ENCODE results near the gene PIK3R6.
"Not testable (repeated sequence)": the region's sequence is repeated elsewhere in the genome, so short reads cannot be mapped to it uniquely, and the experiment has no call there.

PIK3R6 gene

DNA sequence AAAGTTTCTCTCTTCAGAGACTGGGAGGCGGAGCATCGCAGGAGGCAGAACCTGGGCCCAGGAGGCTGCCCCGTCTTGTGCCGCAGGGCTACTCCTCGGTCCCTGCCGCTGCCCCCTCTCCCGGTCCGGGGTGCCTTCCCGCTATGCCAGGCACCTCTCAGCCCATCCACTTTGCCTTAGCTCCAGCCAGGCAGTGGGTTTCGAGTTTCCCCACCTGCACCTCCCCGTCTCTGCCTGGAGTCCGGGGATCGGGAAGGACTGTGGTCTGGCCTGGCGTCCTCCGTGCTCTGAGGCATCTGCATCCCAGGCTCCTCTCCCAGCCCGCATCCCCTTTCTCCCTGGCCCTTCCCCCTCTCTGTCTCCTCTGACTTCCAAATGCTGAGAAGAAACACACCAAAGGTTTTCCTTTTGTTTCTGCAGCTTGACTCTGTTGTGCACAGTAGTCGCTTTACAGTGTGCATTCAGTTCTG, 26.8 kb upstream of the PIK3R6 start:
- no peak for DNase-seq

DNA sequence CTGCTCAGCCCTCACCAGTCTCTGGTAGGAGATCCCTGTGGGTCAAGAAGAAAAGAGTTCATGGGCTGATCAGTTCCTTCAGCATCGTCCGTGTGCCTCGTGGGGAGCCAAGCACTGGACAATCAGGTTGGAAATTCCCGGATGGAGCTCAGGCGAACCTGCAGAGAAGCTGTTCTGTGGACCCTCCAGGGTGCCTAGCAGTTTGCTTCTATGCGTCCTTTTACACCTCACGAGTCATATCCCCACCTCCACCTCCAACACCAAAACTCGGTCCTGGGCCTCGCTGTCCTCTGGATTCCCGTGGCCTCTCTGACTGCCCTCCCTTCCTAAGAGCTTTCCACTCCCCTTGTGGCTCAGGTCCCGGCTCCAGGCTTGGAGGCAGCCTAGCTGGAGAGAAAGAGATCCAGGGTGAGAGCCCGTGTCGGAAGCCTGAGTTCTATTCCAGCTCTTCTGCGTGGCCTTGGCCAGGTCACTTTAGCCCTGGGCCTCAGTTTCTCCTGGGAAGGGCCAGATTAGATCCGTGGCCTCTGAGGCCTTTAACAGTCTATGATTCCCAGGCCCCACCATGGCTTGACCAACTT, 26.2 kb upstream of the PIK3R6 start:
- DNase-seq, result no peak

DNA sequence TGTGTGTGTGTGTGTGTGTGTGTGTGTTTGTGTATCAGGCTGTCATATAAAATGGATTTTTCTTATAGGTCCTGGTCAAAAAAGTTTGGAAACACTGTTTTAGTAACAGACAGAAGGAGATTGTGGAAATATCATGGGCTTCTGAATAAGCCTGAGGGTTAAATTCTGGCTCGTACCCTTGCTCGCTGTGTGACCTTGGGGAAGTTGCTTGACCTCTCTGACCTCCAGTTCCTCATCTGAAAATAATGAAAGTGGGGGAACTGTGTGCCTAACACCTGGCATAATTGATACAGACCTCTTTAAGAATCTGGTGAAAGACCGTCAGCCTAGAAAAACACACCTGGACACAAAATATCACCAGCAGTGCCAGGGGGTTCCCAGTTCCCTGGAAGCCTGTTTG, 25.6 kb upstream of the PIK3R6 start:
- no peak for DNase-seq

DNA sequence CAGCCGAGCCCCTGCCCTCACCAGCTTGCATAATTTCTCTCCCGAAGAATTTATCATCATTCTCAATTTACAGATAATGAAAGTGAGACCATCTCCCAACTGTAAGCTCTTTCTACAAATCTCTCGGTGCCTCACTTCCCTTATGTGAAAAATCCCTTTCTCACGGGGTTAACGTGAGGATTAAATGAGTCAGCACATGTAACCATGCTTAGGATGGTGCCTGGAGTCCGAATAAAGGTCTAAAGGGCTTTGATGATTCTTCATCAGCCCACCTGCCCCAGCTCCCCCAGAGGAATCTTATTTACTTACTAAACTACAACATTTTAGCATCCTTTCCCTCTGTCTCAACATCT, 24.8 kb upstream of the PIK3R6 start:
- no peak for DNase-seq

DNA sequence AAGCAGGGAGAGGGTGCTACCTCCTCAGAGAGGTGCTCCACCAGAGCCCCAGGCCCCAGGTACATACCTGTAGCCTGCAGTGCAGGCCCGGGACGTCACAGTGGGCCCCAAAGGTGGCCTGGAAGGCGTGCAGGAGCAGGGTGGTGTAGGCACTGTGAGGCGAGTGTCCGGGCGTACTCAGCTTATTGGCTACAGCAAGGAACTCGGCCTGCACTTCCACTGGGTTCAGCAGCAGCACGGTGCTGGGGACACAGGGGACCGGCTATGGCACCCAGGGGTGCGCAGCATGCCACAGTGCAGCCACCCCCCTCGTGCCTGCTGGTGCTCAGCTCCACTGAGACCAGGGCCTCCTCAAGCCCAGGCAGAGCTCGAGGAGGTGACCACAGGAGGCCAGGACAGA, 23.2 kb upstream of the PIK3R6 start:
- DNase-seq, result no peak

DNA sequence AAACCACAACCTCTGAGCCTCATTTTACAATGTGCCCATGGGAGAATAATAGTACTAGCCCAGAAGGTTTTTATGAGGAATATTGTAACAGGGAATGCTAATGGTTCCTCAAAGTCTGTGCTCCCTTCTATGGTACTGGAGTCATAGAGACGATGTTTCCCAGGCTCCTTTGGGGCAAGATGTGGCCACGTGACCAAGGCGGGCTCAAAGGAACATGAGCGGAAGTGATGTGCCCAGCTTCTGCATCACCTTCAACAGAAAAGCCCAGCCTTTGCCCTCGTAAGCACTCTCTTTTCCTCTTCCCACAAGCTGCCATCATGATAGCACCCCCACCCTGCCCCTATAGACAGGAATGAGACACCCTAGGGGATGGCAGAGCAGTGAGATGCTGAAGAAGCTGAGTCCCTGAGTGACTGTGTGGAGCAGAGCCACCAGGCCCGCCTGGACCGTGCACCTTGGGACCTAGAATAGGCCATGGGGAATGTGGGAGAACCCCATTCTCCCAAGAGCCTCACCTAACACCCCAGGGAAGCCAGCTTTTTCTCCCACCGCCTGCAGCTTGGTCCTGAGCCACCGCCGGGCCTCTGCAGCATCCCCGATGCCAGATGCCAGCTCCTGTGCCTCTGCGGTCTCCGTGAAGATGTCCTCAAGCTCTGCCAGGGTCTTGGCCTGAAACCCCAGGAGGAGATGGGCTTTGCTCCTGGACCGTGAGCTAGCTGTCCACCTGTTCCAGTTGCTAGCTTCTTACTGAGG, 22.2 kb upstream of the PIK3R6 start:
- DNase-seq, result no peak

DNA sequence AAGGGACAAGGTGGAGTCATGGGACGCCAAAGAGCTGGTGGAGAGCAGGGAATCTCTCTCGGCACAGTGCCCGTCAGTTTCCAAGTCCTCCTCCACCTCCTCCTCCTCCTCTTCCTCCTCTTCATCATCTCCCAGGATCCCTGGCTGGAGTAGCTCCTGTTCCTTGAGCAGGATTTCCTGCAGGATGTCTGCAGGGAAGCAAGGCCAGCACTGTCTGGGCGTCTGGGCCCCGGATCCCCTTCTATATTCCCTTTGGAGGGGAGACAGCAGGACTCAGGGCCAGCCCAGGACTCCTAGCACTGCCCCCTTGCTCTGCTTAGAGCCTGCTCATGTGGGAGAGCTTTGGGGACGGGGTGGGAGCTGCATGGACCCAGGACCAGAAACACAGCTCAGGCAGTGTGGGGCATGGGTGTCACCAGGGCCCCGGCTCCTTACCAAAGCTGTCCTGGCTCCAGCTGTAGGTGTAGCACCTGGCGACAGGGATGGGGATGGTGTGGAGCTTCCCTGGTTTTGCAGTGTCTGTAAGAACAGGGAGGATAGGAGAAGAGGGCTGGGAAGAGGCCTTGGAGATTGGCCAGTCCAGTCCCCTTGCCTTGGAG, 21.3 kb upstream of the PIK3R6 start:
- DNase-seq, result no peak

DNA sequence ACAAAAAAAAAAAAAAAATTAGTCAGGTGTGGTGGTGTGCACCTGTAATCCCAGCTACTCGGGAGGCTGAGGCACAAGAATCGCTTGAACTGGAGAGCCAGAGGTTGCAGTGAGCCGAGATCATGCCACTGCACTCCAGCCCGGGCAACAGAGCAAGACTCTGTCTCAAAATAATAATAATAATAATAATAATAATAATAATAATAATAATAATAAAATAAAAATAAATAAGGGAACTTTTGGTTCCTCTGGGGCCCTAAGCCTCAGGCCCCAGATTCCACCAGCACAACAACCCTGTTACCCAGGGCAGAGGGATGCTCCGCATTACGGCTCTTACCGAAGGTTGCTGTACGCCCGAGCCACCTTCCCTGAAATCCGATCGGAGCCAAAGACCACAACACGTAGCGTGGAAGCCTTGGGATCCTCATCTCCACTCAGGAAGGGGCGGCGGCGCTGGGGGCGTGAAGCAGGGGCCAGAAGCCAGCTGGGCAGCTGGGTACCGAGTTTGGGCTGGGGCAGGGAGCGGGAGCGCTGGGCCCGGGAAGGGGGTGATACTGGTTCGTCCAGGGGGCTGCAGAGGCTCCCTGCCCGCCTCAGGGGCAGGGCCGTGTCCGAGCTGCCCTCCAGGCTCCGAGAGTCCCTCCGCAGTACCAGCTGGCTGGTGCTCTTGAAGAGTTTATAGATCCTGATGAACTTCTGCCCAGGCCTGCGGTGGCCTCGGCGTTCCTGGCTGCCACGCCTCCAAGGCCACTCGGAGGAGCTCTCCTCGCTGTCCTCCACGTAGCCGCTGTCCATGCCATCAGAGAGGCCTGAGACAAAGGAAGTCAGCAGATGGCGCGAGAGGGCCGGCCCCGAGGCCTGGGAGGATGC, 20.6 kb upstream of the PIK3R6 start:
- no peak for DNase-seq

DNA sequence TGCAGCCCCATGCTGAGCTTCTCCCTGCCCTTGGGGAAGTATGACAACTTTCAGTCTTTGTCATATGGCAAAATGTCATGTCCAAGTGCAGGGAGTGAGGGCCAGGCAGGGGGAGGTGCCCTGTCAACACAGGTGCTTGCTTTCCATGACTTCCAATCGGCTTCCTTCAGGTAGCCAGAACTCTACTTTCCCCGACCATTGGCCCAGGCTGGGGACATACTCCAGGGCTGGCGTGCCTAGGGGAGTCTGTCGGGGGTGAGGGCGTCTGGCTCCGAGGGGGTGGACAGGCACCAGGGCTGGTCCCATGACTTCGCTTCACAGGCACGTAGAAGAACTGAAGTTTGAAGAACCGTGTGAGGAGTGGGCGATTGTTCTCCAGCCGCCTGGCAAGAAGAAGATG, 19.8 kb upstream of the PIK3R6 start:
- DNase-seq, result no peak

DNA sequence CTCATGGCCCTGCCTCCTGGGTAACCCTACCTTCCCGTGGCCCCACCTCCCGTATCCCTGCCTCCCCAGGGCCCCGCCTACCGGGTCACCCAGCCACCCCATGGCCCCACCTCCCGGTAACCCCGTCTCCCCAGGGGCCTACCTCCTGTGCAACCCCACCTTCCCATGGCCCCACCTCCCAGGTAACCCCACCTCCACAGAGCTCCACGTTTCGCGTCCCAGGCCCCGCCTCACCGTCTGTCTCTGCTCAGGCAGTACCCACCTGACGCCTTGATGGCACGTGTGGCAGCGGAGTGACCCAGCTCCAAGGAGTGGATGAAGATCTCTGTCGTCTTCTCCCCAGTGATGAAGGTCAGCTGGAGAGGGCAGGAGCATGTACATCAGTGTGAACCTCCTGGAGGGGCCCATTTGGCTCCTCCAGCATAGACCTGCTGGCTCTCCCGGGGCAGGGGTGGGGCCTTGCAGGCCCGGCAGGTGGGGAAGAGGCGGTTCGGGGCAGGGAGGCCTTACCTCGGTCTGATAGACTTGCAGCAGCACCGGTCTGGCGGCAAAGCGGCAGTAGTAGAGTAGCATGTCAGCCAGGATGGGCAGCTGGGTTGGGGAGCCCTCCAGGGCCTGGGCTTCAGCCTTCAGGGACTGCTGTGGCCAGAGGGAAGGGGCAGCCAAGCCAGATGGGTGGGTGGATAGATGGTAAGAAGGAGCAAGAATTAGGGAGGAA, 18.7 kb upstream of the PIK3R6 start:
- no peak for DNase-seq

DNA sequence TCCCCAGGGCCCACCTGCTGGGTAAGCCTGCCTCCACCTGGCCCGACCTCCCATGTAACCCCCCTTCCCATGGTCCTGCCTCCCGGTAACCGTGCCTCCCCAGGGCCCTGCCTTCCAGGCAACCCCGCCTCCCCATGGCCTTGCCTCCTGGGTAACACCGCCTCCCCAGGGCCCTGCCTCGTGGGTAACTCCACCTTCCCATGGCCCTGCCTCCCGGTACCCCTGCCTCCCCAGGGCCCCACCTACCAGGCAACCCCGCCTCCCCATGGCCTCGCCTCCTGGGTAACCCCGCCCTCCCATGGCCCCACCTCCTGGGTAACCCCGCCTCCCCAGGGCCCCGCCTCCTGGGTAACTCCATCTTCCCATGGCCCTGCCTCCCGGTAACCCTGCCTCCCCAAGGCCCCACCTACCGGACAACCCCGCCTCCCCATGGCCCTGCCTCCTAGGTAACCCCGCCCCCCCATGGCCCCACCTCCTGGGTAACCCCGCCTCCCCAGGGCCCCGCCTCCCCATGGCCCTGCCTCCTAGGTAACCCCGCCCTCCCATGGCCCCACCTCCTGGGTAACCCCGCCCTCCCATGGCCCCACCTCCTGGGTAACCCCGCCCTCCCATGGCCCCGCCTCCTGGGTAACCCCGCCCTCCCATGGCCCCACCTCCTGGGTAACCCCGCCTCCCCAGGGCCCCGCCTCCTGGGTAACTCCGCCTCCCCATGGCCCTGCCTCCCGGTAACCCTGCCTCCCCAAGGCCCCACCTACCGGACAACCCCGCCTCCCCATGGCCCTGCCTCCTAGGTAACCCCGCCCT, 17.9 kb upstream of the PIK3R6 start:
- DNase-seq, result not testable (repeated sequence)

DNA sequence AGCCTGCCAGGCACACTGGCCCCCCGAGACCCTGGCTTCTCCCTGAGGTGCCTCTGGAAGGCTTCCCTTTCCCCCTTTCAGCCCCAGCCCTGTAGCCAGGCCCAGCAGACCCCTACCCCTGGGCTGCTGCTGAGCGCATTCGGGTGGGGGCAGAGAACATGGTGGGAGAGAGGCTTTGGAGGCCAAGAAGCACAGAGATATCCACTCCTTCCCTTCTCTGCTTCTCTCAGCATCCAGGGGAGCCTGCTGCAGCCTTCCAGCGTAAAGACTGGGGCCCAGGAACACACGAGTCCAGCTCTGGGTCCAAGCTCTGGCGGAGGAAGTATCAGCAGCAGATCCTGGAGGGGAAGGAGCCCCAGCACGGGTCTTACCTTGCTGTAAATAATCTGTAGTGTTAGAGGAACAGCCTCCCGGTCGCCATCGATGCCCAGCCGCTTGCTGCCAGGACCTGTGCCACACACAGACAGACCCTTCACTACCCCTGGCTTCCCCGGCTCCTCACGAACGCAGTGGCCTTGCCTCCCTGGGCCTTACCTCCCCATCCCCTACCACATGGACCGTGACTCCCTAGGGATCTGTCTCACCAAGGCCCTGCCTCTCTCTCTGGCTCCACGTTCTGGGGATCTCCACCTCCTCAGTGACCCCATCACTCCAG, 17.0 kb upstream of the PIK3R6 start:
- no peak for DNase-seq

DNA sequence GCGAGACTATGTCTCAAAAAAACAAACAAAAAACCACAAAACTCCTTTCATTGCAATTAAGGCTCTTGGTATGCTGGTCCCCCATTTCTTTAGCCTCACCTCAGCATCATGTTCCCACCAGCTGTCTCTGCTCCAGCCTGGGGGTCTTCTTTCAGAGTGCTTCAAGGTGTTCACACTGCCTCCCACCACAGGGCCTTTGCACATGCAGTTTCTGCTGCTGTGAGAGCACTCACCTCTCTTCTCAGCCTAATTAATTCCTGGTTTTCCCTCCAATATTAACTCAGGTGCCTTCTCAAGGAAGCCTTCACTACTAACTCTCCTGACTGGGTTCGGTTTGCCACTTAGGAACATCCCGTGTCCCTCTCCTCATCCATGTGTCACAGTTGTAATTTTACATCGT, 15.9 kb upstream of the PIK3R6 start:
- no peak for DNase-seq

DNA sequence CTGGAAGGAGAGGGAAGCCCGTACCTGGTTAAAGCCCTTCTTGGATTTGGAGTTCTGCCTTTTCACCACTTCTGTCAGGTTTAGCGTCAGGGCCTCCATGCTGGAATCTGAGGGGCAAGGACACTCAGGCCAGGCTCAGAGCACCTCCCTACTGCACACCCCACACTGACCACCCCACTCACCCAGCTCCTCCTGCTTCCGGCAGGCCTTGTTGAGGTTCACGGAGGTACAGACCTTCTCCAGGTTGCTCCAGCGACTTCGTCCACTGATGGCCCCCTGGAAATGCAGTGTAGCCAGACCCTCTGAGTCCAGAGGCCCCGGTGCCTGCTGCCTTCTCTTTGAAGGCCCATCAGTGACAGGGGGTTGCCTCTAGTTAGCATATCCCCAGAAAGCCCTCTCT, 14.1 kb upstream of the PIK3R6 start:
- no peak for DNase-seq

DNA sequence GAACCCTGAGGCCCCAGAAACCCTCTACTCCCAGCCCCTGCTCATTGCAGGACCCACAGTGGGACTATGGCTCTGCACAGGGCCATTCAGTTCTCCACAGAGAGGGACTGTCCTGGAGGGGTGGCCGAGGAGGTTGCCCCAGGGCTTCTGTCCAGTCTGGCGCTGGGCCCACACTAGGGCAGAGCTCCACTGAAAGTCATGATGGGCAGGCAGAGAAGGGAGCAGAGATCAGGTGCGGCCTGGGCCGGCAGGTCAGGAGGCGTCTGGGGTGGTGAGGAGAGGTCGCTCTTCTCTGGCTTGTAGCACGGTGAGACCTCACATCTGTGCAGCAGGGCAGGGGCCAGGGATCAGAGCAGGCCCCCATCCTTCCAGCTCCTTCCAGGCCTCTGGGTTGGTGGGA, 13.0 kb upstream of the PIK3R6 start:
- no peak for DNase-seq

DNA sequence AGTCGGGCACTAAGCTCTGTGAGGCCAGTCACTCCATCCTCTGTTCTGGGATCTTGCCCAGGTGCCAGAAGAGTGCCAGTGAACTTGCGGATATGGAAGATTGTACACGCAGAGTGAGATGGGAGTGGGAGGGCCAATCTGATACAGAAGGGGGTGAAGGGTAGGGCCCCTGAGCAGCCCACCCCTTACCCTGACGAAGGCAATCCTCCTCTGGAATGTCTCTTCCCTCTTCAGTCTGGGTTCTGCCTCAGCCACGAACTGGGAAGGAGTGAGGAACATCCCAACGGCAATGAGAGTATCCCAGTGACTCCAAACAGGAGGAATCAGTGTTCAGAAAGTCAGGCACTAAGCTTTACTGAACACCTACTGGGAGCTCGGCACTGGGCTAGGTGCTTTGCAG, 11.9 kb upstream of the PIK3R6 start:
- no peak for DNase-seq

DNA sequence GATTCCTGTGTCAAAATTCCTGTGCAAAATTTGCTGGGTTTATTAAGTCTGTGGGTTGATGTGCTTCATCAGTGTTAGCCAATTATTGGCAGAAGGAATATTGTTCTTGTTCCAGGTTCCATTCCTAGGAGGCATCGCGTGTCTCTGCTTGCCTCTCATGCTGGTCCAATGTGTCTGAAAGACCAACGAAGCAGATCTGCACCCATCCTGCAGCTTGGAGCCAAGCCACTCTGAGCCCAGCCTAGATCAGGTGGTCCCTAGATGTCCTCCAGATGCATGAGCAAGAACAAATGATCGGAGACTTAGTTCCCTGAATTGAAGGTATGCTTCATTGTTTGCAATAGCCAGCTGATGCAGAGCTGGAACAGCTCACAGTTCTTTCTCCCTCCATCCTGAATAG, 10.5 kb upstream of the PIK3R6 start:
- DNase-seq, result no peak

DNA sequence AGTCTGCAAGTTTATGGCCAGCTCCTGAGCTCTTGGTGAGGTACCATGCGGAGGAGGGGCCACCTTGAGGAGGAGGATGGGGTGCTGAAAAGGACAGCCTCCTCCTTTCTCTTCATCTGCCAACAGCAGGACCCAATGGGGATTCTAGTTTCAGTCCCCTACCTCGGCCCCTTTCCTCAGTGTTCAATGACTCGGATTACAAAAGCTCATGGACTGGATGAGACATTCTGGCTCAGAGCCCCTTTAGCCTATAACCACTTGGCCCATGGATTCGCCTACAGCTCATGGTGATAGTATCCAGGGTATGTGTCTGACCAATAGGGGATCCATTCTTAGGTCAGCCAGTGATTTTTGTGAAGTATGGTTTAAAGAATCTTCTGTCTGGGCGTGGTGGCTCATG, 8.5 kb upstream of the PIK3R6 start:
- DNase-seq, result no peak

DNA sequence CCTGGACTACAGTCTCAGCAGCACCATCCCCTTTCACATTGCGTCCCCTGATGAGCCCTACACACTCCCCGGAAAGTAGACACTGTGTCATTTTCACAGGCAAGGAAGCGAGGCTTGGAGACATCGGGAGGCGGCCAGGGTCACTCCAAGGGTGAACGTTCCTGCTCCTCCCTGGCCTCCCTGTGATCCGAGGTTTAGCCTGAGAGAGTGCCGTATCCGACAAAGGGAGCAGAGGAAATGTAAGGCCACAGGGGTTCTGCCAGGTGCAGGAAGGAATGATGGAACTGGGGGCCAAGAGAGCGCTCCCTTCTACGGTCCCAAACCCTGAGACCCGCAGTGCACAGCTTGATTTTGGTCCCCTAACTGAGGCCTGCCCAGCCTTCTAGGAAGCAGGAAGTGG, 8.0 kb upstream of the PIK3R6 start:
- no peak for DNase-seq

DNA sequence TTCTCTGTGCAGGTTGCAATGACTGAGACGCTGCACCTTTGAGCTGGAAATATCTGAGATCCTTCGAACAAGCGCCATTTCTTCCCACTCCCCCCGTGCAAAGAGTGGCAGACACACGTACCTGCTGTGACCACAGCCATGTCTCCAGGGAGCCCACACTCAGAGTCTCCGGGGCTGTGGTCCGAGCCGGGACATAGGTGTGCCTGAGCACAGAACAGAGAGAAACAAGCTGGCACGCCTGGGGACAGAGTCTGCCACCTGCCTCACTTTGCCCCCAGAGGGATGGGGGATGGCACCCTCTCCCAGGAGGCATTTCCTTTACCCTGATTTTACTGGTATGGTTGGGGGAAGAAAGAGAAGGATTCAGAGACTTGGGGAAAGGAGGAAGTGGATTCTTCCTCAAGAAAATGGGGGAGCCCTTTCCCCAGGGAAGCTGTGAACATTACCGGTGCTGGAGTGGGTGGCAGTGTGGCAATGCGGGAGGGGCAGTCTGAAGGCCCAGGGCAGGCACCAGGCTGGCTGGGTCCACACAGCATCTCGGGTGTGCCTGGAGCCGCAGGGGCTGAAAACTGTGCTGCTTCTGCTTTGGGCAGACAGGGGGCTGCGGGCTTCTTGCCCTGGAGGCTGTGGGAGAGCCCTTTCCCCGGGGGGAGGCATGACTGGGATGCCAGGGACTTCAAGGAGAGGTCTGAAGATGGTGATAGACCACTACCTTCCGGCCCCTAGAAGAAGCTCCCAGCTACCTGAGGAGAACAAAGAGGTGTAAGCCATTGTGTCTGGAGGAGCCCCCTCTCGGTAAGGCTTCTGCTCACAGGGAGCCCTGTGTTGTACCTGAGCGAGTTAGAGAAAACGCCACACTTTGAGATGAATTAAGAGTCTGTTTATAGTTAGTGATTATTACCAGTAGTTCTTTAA, 6.6 kb upstream of the PIK3R6 start:
- no peak for DNase-seq

All from NCI-H2029 (cell line).